RWPE2 (cell line): ENCODE measurements around the gene RTRAF.

Experiments used
- ATAC-seq: fragments of 200-7000 bp; cut with Tn5 transposase; 3 replicates; pipeline ENCODE4 v1.9.1; 2021; ENCODE audit warnings: low read depth
- DNase-seq: peaks from one replicate; pipeline ENCODE4 v3.0.0-alpha.2; 2020; ENCODE audit warnings: low spot score
- H3K27ac ChIP-seq: fragments of 450-650 bp; 2 replicates; pipeline ENCODE4 v1.5.1; 2017; ENCODE audit warnings: mild to moderate bottlenecking; ENCODE audit not compliant: poor library complexity, severe bottlenecking
- H3K27me3 ChIP-seq: fragments of 250-450 bp; sonication (Bioruptor Pico); 2 replicates; pipeline ENCODE4 v1.5.1; 2021; ENCODE audit warnings: mild to moderate bottlenecking, moderate library complexity; ENCODE audit not compliant: insufficient read depth, poor library complexity, severe bottlenecking
- H3K36me3 ChIP-seq: fragments of 250-450 bp; sonication (Bioruptor Pico); 2 replicates; pipeline ENCODE4 v1.5.1; 2020; ENCODE audit warnings: low read depth, mild to moderate bottlenecking, moderate library complexity
- H3K4me1 ChIP-seq: fragments of 250-450 bp; sonication (Bioruptor Pico); 2 replicates; pipeline ENCODE4 v1.5.1; 2021; ENCODE audit warnings: mild to moderate bottlenecking, moderate library complexity; ENCODE audit not compliant: insufficient read depth, poor library complexity, severe bottlenecking
- H3K4me3 ChIP-seq: fragments of 250-450 bp; sonication (Bioruptor Pico); 2 replicates; pipeline ENCODE4 v1.5.1; 2021; ENCODE audit warnings: mild to moderate bottlenecking, moderate library complexity; ENCODE audit not compliant: severe bottlenecking
- H3K9me3 ChIP-seq: fragments of 250-450 bp; sonication (Bioruptor Pico); 2 replicates; pipeline ENCODE4 v1.5.1; 2021; ENCODE audit warnings: mild to moderate bottlenecking, moderate library complexity; ENCODE audit not compliant: severe bottlenecking
- TF ChIP-seq, protein P1 (sequence below): fragments of 450-650 bp; IDR thresholded peaks from one replicate; pipeline ENCODE4 v1.5.1; 2017; ENCODE audit warnings: mild to moderate bottlenecking, moderate library complexity; ENCODE audit not compliant: poor library complexity, severe bottlenecking

The RTRAF gene

GRCh38 chr14:51989293-51990234, at the start of gene RTRAF:
RTRAF (plus strand) TSS chr14:51989546; CDS start chr14:51989640, 94 bp downstream.
- DNase-seq: peak; percentile 95
- peak within 1 kb of the TSS; percentile 92 for H3K4me3 ChIP-seq
- TF ChIP-seq, protein P1, sequence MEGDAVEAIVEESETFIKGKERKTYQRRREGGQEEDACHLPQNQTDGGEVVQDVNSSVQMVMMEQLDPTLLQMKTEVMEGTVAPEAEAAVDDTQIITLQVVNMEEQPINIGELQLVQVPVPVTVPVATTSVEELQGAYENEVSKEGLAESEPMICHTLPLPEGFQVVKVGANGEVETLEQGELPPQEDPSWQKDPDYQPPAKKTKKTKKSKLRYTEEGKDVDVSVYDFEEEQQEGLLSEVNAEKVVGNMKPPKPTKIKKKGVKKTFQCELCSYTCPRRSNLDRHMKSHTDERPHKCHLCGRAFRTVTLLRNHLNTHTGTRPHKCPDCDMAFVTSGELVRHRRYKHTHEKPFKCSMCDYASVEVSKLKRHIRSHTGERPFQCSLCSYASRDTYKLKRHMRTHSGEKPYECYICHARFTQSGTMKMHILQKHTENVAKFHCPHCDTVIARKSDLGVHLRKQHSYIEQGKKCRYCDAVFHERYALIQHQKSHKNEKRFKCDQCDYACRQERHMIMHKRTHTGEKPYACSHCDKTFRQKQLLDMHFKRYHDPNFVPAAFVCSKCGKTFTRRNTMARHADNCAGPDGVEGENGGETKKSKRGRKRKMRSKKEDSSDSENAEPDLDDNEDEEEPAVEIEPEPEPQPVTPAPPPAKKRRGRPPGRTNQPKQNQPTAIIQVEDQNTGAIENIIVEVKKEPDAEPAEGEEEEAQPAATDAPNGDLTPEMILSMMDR: no peak
- H3K4me1 ChIP-seq: peaks cover 9% of the 10 kb centered on the region
- H3K27me3 ChIP-seq: no peaks in the 10 kb centered on the region
- H3K36me3 ChIP-seq: peaks cover 41% of the 10 kb centered on the region
- ATAC-seq: peak; percentile 97
- no peaks in the 10 kb centered on the region for H3K9me3 ChIP-seq
- H3K27ac ChIP-seq: peak within 1 kb of the TSS; percentile 29

DNA sequence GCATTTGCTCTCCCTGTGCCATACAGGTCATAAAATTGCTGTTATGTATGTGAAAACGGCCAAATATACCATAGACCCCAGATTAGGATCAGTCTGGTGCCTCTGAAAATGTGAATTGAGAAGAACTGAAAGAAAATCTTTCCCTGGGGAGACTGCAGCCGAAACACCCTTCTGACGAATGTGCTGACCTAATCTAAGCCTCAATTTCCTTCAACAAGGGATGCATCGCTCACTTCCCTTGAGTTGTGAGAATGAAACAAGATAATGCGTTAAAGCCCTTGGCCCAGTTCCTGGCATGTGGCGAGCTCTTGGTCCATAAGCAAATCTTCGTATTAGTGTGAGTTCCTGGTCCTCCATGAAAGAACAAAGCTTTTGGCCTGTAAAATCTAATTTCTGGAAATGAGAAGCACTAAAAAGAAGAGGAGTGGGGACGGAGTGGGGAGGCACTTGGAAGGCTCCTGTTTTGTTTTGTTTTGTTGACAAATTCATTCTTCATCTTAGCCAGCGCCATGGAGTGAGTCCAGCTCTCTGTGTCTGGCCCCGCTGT, 49.5 kb upstream of the RTRAF start:
- H3K4me3 ChIP-seq: no peak overlapping the region
- ATAC-seq (no peak), DNase-seq (no peak)
- H3K4me1 ChIP-seq: no peaks in the 10 kb centered on the region
- H3K27me3 ChIP-seq: peaks cover 2% of the 10 kb centered on the region
- TF ChIP-seq, protein P1: no peak
- H3K36me3 ChIP-seq: no peaks in the 10 kb centered on the region
- no peak overlapping the region for H3K27ac ChIP-seq
- no peaks in the 10 kb centered on the region for H3K9me3 ChIP-seq

- no peak for ATAC-seq
- TF ChIP-seq, protein P1: no peak
- no peaks in the 10 kb centered on the region for H3K4me1 ChIP-seq
- no peak for DNase-seq
- no peak overlapping the region for H3K4me3 ChIP-seq
- H3K36me3 ChIP-seq: no peaks in the 10 kb centered on the region
- H3K27me3 ChIP-seq: peaks cover 2% of the 10 kb centered on the region
- no peaks in the 10 kb centered on the region for H3K9me3 ChIP-seq
- no peak overlapping the region for H3K27ac ChIP-seq
Observed at GRCh38 chr14:51942971-51943370, 46.4 kb upstream of the RTRAF start.

GRCh38 chr14:51950007-51950406, 39.3 kb upstream of the RTRAF start:
- Histone ChIP-seq H3K36me3 (no peaks in the 10 kb centered on the region), H3K27me3 (peaks cover 5% of the 10 kb centered on the region), H3K4me1 (no peaks in the 10 kb centered on the region), H3K27ac (no peak overlapping the region), H3K9me3 (no peaks in the 10 kb centered on the region), H3K4me3 (no peak overlapping the region)
- TF ChIP-seq, protein P1: no peak
- ATAC-seq: no peak
- DNase-seq: no peak

- no peak overlapping the region for H3K4me3 ChIP-seq
- DNase-seq: no peak
- no peaks in the 10 kb centered on the region for H3K9me3 ChIP-seq
- no peak for ATAC-seq
- H3K27ac ChIP-seq: no peak overlapping the region
- no peaks in the 10 kb centered on the region for H3K36me3 ChIP-seq
- peaks cover 5% of the 10 kb centered on the region for H3K27me3 ChIP-seq
- TF ChIP-seq, protein P1: no peak
- no peaks in the 10 kb centered on the region for H3K4me1 ChIP-seq
Observed at GRCh38 chr14:51951656-51952055, 37.7 kb upstream of the RTRAF start.
